ENCODE measurements around the gene DGCR8.

- TF ChIP-seq CTCF (IDR thresholded peaks at IDR 0.05) (no peak), POLR2A (IDR thresholded peaks at IDR 0.05) (no peak), POLR2AphosphoS5 (IDR thresholded peaks at IDR 0.05) (no peak), EP300 (IDR thresholded peaks at IDR 0.05) (no peak)
Measured at GRCh38 chr22:20080776-20081654, 974 bp downstream of the DGCR8 start.
